ENCODE measurements around the gene SLCO2B1.
A peak's percentile ranks its signal among the peaks of the same experiment; 100 is the strongest.

SLCO2B1 gene

DNA sequence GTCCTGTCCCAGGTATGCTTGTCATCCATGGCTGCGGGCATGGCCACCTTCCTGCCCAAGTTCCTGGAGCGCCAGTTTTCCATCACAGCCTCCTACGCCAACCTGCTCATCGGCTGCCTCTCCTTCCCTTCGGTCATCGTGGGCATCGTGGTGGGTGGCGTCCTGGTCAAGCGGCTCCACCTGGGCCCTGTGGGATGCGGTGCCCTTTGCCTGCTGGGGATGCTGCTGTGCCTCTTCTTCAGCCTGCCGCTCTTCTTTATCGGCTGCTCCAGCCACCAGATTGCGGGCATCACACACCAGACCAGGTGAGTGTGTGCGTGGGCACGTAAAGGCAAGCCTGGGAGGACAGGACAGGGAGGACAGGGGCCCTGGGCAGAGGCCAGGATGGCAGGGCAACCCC lies 42.4 kb downstream of the SLCO2B1 start:
- no peak for DNase-seq (ENCODE audit: low read depth in 2 of 2)

DNA sequence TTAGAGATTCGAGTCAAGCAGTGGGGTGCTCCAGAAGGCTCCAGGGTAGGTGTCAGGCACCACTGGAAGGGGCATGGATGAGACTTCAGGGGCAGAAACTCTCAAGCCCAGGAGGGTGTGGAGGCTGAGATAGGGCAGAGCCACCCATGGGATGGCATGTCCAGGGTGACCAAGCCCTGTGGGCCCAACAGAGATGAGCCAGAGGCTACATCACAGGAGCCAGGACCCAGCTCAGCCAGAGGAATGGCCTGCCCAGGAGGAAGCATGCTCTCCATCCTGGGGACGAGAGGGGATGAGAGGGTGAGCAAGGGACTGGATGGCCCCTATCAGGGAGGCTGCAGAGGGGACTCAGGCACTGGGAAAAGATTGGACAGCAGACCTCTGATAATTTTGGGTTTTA lies 42.8 kb downstream of the SLCO2B1 start:
- DNase-seq (ENCODE audit: low read depth in 2 of 2) = no peak

DNA sequence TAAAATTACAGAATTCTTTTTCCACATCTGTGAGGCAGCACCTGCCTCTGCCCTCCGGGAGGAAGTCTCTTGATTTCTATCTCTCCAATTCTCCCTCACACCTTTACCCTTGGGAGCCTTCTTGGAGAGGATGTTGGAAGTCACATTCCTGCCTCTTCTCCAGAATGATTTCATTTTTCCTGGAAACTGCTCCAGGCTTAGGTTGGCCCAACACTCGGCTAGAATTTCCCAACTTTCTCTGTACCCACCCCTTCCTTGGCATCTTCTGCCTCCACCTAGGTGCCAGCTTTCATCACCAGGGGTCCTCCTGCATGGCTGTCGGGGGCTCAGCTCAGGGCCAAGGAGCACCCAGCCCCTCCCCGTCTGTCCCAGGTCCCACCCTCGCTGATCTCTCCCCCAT lies 43.2 kb downstream of the SLCO2B1 start:
- DNase-seq (ENCODE audit: low read depth in 2 of 2) = no peak

GRCh38 chr11:75195167-75195962 lies 44.5 kb downstream of the SLCO2B1 start:
- DNase-seq (ENCODE audit: low read depth in 2 of 2) = no peak

DNA sequence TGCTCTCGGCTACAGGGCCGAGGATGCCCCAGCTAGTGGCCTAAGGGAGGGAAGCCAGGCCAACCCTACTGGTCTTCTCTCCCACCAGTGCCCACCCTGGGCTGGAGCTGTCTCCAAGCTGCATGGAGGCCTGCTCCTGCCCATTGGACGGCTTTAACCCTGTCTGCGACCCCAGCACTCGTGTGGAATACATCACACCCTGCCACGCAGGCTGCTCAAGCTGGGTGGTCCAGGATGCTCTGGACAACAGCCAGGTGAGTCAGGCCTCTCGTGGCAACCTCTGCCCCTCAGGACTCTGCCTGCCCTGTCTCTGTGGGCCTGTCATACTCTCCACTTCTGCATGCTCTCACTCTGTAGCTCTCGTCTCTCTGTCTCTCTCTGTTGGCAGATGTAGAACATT lies 45.5 kb downstream of the SLCO2B1 start:
- no peak for DNase-seq (ENCODE audit: low read depth in 2 of 2)

GRCh38 chr11:75197512-75198277 lies 46.8 kb downstream of the SLCO2B1 start:
- no peak for DNase-seq (ENCODE audit: low read depth in 2 of 2)

DNA sequence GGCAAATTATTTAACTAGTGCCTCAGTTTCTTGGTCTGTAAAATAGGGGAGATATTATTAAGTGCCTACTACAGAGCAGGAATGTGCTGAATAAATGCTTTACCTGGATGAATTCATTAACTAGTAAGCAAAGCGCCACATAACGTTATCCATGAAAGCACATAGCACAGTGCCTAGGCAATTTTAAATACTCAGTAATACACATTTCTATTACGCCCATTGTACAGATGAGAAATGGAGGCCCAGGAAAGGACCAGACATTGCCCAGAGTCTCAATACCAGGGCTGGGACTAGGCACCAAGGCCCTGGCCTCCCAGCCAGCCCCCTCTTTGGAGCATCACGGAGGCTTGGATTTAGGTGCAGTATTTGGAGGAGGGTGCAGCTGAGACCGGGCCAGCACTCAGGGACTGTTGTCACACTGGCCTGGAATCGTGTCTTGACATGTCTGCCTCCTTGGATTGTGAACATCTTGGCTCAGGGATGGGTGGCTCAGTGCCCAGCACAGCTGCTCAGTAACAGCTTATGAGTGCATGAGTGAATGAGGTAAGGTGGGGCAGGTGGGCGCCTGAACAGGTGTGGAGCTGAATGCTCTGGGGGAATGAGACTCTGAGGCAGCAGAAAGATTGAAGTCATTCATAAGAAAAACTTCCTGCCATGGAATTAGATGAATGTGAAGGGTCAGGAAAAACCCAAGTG lies 47.5 kb downstream of the SLCO2B1 start:
- DNase-seq (ENCODE audit: low read depth in 2 of 2) = no peak

DNA sequence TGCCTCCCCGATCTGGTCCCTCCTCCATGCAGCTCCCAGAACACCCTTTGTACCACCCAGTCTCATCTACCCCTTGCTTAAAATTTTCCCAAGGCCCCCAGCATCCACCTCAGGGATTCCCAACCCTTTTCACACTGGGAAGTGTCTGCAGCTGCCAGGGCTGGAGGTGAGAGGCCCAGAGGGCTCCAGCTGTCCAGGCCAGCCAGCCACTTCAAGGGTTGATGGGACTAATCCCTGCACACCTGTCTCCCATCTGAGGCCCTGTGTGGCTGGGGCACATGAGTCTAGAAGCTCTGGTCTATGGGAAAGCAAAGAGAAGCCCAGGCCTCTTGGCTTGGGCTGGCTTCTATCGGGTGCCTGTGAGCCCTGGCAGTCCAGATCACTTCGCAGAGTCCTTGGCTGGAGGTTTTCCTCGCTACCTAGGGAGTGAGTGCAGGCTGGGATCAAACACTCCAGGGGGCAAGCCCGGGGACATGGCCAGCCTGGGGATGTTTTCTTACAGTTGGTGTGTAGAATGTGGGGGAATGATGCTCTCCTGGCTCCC lies 48.6 kb downstream of the SLCO2B1 start:
- DNase-seq (ENCODE audit: low read depth in 2 of 2) = no peak

- no peak for DNase-seq (ENCODE audit: low read depth in 2 of 2)
These were observed 49.1 kb downstream of the SLCO2B1 start for GRCh38 chr11:75200051-75200450.

DNA sequence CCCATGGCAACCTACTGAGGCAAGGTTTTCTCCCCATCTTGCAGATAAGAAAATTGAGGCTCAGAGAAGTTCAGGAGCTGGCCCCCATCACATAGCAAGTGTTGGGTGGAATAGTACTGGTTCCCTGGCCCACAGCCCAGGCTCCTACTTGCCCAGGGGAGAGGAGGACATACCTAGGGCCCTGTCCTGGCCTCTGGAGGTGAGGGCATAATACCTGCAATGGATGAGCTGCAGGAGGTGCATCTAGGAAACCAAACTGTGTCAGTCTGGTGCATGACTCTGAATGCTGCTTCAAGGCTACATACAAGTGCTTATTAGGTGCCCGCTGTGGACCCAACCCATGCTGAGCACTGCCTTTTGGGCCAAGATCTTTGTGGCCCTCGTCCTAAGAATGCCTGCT lies 49.6 kb downstream of the SLCO2B1 start:
- no peak for DNase-seq (ENCODE audit: low read depth in 2 of 2)

- DNase-seq (ENCODE audit: low read depth in 2 of 2) = no peak
These were observed 50.9 kb downstream of the SLCO2B1 start for GRCh38 chr11:75201771-75202170.

DNA sequence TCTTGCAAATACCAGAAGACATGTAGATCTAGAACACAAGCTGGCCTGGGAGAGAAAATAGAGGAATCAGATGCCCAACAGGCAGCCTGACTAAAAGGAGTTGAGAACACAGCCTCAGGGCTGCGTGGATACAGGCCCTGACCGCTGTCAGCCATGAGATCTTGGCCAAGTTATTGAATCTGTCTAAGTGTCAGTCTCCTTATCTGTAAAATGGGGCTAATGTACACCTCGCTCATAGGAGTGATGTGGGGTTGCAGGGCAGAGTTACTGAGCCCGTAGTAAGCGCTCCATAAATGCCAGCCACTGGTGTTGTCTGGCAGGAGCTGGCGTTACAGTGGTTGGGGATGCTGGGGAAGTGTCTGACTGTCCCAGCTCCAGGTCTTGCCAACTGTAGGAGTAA lies 51.3 kb downstream of the SLCO2B1 start:
- DNase-seq (ENCODE audit: low read depth in 2 of 2) = no peak

- no peak for DNase-seq (ENCODE audit: low read depth in 2 of 2)
These were observed 52.2 kb downstream of the SLCO2B1 start for GRCh38 chr11:75203138-75203537.

- DNase-seq (ENCODE audit: low read depth in 2 of 2) = no peak
These were observed 52.7 kb downstream of the SLCO2B1 start for GRCh38 chr11:75203641-75204011.

DNA sequence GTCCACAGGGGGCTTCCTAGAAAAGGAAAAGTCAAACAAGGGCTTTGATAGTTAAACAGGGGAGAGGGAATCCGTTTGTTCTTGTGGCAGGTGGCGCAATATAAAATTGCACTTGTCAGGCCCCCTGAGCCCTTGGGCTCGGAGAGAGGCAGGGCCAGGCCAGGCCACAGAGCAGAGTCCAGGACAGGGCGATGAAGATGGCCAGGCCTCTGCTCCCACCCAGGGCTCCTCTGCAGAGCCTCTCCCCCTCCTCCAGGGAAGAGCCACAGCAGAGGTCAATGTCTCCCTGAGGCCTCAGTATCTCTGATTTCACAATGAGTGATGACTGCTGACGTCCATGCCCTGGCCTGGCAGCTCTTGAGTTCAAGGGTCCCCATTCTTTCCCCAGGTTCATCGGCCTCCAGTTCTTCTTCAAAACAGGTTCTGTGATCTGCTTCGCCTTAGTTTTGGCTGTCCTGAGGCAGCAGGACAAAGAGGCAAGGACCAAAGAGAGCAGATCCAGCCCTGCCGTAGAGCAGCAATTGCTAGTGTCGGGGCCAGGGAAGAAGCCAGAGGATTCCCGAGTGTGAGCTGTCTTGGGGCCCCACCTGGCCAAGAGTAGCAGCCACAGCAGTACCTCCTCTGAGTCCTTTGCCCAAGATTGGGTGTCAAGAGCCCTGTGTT lies 53.2 kb downstream of the SLCO2B1 start:
- DNase-seq (ENCODE audit: low read depth in 2 of 2) = no peak

DNA sequence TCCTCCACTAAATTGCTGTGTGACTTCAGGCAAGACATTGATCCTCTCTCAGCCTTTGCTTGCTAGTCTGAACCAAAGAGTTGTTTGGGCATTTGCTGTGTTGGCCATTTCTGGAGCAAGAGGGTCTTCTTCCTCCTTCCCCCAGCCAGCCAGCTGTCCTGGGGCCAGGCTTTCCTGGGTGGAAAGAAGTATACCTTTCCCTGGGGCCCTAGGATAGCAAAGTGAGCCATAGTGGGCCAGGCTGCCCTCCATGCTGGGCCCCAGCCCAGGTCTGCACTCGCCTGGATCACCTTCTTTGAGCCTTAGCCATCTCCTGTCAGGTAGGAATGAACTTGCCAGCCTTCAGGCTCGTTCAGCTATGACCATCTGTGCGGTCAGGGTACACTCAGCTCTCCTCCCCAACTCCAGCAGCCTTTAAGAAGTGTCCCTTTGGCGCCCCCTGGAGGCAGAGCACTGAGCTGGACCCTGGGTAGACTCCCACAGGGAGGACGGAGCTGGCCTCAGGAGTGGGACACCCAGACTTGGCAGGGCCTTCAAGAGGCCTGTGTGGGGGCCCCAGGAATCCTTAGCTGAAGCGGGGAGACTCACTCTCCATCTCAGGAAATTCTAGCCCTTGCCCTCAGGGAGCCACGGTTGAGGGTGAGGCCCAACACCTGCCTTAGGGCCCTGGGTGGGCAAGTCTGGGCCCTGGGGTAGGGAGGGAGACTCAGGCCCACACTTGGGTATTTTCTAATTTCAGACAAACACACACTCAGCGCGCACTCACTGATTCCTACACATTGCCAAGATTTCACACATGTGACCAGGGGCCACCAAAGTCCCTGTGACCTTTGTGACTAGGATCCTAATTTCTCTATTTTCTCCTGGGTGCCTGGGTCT lies 54.0 kb downstream of the SLCO2B1 start:
- DNase-seq (ENCODE audit: low read depth in 2 of 2) = peak; percentile 38 to 44

GRCh38 chr11:75205564-75206020 lies 54.7 kb downstream of the SLCO2B1 start:
- no peak for DNase-seq (ENCODE audit: low read depth in 2 of 2)

DNA sequence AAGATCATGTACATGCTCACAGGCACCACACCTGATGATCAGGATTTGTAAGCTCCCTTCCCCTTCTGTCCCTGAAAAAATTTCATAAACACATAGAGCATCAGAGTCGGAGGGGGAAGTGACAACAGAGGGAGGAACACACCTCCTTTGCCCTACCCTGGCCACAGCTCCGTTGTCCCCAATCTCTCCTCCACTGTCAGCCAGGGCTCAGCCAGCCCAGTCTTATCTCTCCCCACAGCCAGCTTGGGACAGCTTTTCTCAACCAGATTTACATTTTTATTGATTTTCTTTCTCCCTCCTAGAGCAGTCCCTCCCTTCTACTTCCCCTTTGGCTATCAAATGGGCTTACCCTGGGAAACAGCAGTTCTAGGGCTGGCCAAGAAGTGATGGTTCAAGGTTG lies 57.5 kb downstream of the SLCO2B1 start:
- DNase-seq (ENCODE audit: low read depth in 2 of 2) = no peak

GRCh38 chr11:75212411-75212810 lies 61.5 kb downstream of the SLCO2B1 start:
- DNase-seq (ENCODE audit: low read depth in 2 of 2) = no peak

GRCh38 chr11:75214411-75214821 lies 63.5 kb downstream of the SLCO2B1 start:
- peak; percentile 32 to 39 for DNase-seq (ENCODE audit: low read depth in 2 of 2)

DNA sequence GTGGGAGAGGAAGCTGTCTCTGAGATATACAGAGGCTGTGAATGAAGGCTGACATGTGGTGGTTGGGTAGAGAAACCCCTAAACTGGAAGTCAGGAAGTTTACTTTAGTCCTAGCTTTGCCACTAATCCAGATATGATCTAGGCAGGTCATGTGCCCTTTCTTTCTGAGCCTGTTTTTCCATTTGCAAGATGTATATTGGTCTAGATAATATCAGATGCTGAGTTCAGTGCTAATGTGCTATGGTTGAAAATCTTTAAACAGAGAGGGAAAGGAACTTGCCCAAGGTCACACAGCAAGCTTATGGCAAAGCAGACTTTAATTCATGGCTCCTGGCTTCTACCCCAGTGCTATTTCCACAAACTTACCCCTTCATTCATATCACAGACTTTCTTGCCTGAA lies 63.9 kb downstream of the SLCO2B1 start:
- no peak for DNase-seq (ENCODE audit: low read depth in 2 of 2)

All from fibroblast of skin of left biceps (primary cell).